Left ventricle myocardium inferior (tissue), 1 donor: ENCODE results near the gene CDK5RAP3. TPM values are rescaled to one million over a fixed set of nuclear protein-coding genes. Genes with fewer than 3 reads are reported as not detected.

ENCODE experiments used
- DNase-seq: peaks from one replicate; pipeline ENCODE4 v3.0.0-alpha.2; 2020
- H3K27ac ChIP-seq: fragments of 200-600 bp; replicated peaks from 2 replicates; pipeline ENCODE4 v1.8.0; 2021
- H3K27me3 ChIP-seq: fragments of 200-600 bp; 2 replicates; pipeline ENCODE4 v1.8.0; 2021; ENCODE audit warnings: low read depth
- H3K36me3 ChIP-seq: fragments of 200-600 bp; 2 replicates; pipeline ENCODE4 v1.8.0; 2021
- H3K4me1 ChIP-seq: fragments of 200-600 bp; 2 replicates; pipeline ENCODE4 v1.8.0; 2021
- H3K4me3 ChIP-seq: fragments of 200-600 bp; 2 replicates; pipeline ENCODE4 v1.8.0; 2021; ENCODE audit warnings: mild to moderate bottlenecking, moderate library complexity
- H3K9me3 ChIP-seq: fragments of 200-600 bp; replicated peaks from 2 replicates; pipeline ENCODE4 v1.8.0; 2021
- CTCF ChIP-seq: fragments of 200-600 bp; IDR thresholded peaks from 2 replicates; pipeline ENCODE4 v1.8.0; 2021; ENCODE audit warnings: antibody characterized with exemption, mild to moderate bottlenecking, borderline replicate concordance
- intact Hi-C: fragments of 100-400 bp; cut with micrococcal nuclease; formaldehyde crosslinking; loops from one replicate; pipeline ENCODE4 v1.11.0; 2022
- total RNA-seq: library from RNA; stranded (reverse); fragmentation: NEBNext Ultra II Directional; extraction: Animal tissue kit (Norgen Biotek cat#: 25700); gene quantifications from one replicate; pipeline ENCODE4 v1.2.1, GENCODE V29; 2021
- donor health status: DM: no; HTN: yes; CAD: no; lungs with severe emphysema.

Gene CDK5RAP3
- total RNA-seq, 1 donor from 2014 or later = 50.1 TPM

DNA sequence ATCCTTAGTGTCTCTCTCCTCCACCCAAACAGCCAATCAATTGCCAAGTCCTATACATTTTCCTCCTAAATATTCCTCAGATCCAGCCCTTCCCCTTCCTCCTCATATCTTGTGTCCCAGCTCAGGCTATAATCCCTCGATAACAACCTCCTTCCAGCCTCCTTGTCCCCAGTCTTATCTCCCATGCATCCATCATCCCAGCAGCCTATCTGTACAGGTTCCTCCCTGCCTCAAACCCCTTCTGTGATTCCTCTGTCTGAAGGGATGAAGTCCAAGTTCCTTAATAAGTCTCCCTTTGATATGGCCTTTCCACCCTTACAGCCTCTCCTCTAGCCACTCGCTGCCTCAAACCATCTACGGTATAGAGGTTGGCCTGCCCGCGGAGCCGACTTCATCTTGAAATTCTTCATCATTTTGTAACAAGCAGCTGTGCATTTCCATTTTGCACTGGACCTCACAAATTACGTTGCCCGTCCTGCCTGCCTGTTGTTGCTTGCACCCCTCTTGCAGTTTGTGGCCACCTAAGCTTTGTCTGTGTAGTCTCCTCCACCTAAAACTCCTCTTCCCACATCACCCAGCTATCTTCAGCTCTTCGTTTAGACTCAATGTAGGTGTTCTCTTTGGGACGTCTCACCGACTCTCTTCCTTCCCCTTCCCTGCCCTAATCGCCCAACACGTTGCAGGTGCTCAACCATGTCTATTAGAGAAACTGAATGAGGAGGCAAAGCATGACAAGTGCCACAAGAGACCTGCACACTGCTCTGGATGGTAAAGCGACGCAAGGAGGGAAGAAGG, 786 bp upstream of the CDK5RAP3 start:
- Histone ChIP-seq H3K4me1 (peaks cover 21% of the 10 kb centered on the region), H3K27ac (peak overlapping the region; percentile 54), H3K36me3 (peaks cover 20% of the 10 kb centered on the region), H3K27me3 (no peaks in the 10 kb centered on the region), H3K4me3 (peak overlapping the region; percentile 93), H3K9me3 (no peaks in the 10 kb centered on the region)
- TF ChIP-seq CTCF = no peak
- no peak for DNase-seq
- intact Hi-C loops = loop anchor here (10.0 kb wide), 1 partner anchor 125 kb away; the partner anchor contains the start of gene SCRN2

- no peak overlapping the region for H3K4me3 ChIP-seq
- peaks cover 51% of the 10 kb centered on the region for H3K36me3 ChIP-seq
- DNase-seq = no peak
- no peak overlapping the region for H3K27ac ChIP-seq
- intact Hi-C loops = loop anchor here (10.0 kb wide), 1 partner anchor 129 kb away; the partner anchor contains the start of gene SCRN2
- H3K4me1 ChIP-seq = peaks cover 21% of the 10 kb centered on the region
- H3K27me3 ChIP-seq = no peaks in the 10 kb centered on the region
- no peaks in the 10 kb centered on the region for H3K9me3 ChIP-seq
- no peak for TF ChIP-seq CTCF
Observed at GRCh38 chr17:47973541-47973940, 2.6 kb downstream of the CDK5RAP3 start.

DNA sequence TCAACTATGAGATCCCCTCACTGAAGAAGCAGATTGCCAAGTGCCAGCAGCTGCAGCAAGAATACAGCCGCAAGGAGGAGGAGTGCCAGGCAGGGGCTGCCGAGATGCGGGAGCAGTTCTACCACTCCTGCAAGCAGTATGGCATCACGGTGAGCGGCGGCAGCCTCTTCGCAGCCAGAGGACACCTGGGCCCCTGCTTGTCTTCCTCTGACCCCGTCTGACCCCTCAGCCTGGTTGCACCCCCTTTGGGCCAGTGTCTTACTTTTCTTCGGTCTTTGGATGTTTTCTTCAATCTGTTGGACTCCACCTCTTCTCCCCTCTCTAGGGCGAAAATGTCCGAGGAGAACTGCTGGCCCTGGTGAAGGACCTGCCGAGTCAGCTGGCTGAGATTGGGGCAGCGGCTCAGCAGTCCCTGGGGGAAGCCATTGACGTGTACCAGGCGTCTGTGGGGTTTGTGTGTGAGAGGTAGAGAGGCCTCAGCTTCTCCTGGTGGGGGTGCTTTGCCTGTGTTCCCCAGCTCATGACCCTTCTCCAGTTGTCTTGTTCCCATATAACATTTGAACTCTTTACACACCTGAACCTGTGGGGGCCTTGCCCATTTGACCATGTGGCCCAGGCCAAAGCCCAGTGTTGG, 4.4 kb downstream of the CDK5RAP3 start:
- H3K27me3 ChIP-seq = no peaks in the 10 kb centered on the region
- TF ChIP-seq CTCF = no peak
- no peak for DNase-seq
- intact Hi-C loops = loop anchor here (10.0 kb wide), 1 partner anchor 131 kb away; the partner anchor contains the start of gene SCRN2
- H3K4me3 ChIP-seq = no peak overlapping the region
- H3K36me3 ChIP-seq = peaks cover 69% of the 10 kb centered on the region
- no peak overlapping the region for H3K27ac ChIP-seq
- peaks cover 17% of the 10 kb centered on the region for H3K4me1 ChIP-seq
- no peaks in the 10 kb centered on the region for H3K9me3 ChIP-seq

- Histone ChIP-seq H3K27me3 (no peaks in the 10 kb centered on the region), H3K9me3 (no peaks in the 10 kb centered on the region), H3K4me1 (peaks cover 15% of the 10 kb centered on the region), H3K4me3 (no peak overlapping the region), H3K27ac (no peak overlapping the region), H3K36me3 (peaks cover 74% of the 10 kb centered on the region)
- DNase-seq = no peak
- TF ChIP-seq CTCF = no peak
- intact Hi-C loops = loop anchor here (10.0 kb wide), 1 partner anchor 131 kb away; the partner anchor contains the start of gene SCRN2
Observed at GRCh38 chr17:47975823-47976205, 4.9 kb downstream of the CDK5RAP3 start.

DNA sequence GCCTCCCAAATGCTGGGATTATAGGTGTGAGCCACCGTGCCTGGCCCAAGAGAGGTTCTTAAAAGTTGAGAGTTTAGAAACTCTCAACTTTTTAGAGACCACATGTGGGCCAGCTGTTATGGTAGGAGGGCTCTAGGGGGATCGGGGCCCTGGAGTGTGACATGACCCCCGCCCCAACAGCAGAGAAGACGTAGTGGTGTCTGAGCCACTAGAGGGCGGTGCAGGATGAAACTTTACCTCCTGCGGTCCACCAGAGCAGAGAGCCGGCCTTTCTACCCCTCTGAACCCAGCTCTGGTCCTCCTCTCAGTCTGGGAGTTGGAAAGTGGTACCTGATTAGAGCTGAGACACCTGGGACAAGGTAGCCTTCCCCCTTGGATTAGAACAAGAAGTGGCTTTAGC, 7.4 kb downstream of the CDK5RAP3 start:
- Histone ChIP-seq H3K27me3 (no peaks in the 10 kb centered on the region), H3K9me3 (no peaks in the 10 kb centered on the region), H3K36me3 (peaks cover 94% of the 10 kb centered on the region), H3K27ac (no peak overlapping the region), H3K4me1 (peaks cover 8% of the 10 kb centered on the region), H3K4me3 (no peak overlapping the region)
- peak; percentile 37 for DNase-seq
- intact Hi-C loops = loop anchor here (10.0 kb wide), 1 partner anchor 134 kb away; the partner anchor contains the start of gene SCRN2
- TF ChIP-seq CTCF = peak; percentile 75
